Stimulated activated effector memory CD8-positive, alpha-beta T cell treated with anti-CD3 and anti-CD28 coated beads, Interleukin-12 subunit alpha, Interleukin-12 subunit beta, amount 100 ng/mL, for 72 hours (primary cell): ENCODE data around the gene IL7R.

ENCODE experiments used
- ATAC-seq: fragments of 150-1000 bp; cut with Tn5 transposase; 2 replicates; pipeline ENCODE4 v1.10.0; 2021
- DNase-seq, 2 donors: peaks; one replicate each; pipeline ENCODE4 v3.0.0; 2021 to 2022; ENCODE audit warnings: low spot score in 2 of 2
- H3K27ac Mint-ChIP-seq: one replicate; pipeline ENCODE4 v1.8.0; 2022; ENCODE audit warnings: mild to moderate bottlenecking, mixed read lengths
- H3K36me3 Mint-ChIP-seq: one replicate; pipeline ENCODE4 v1.8.0; 2022; ENCODE audit warnings: mild to moderate bottlenecking, mixed read lengths
- H3K4me1 Mint-ChIP-seq: one replicate; pipeline ENCODE4 v1.8.0; 2022; ENCODE audit warnings: mixed read lengths
- H3K4me3 Mint-ChIP-seq: one replicate; pipeline ENCODE4 v1.8.0; 2022; ENCODE audit warnings: mild to moderate bottlenecking, mixed read lengths
- H3K9me3 Mint-ChIP-seq: one replicate; pipeline ENCODE4 v1.8.0; 2022; ENCODE audit warnings: mixed read lengths

Gene IL7R

GRCh38 chr5:35856765-35857351, at the start of gene IL7R:
Gene IL7R (plus strand): TSS chr5:35856891. CDS start chr5:35856978, 87 bp downstream.
- Mint-ChIP-seq H3K36me3 (peaks cover 76% of the 10 kb centered on the region), H3K4me3 (peak within 1 kb of the TSS; percentile 68), H3K27ac (peak within 1 kb of the TSS; percentile 92), H3K4me1 (peaks cover 75% of the 10 kb centered on the region), H3K9me3 (no peaks in the 10 kb centered on the region)
- peak; percentile 82 for ATAC-seq
- peak in 1 of 2 donors; percentile 49 for DNase-seq

GRCh38 chr5:35810601-35811000, 46.1 kb upstream of the IL7R start:
- ATAC-seq: peak; percentile 14
- H3K4me3 Mint-ChIP-seq: peak overlapping the region; percentile 23
- no peaks in the 10 kb centered on the region for H3K36me3 Mint-ChIP-seq
- peaks cover 36% of the 10 kb centered on the region for H3K4me1 Mint-ChIP-seq
- H3K9me3 Mint-ChIP-seq: no peaks in the 10 kb centered on the region
- DNase-seq: peak in 1 of 2 donors; percentile 57
- H3K27ac Mint-ChIP-seq: peak overlapping the region; percentile 92

GRCh38 chr5:35811108-35811741, 45.5 kb upstream of the IL7R start:
- DNase-seq: peak in 1 of 2 donors; percentile 70
- Mint-ChIP-seq H3K4me1 (peaks cover 36% of the 10 kb centered on the region), H3K9me3 (no peaks in the 10 kb centered on the region), H3K27ac (peak overlapping the region; percentile 92), H3K4me3 (peak overlapping the region; percentile 47), H3K36me3 (no peaks in the 10 kb centered on the region)
- ATAC-seq: peak; percentile 85

GRCh38 chr5:35813521-35813920, 43.2 kb upstream of the IL7R start:
- no peak overlapping the region for H3K27ac Mint-ChIP-seq
- H3K9me3 Mint-ChIP-seq: no peaks in the 10 kb centered on the region
- DNase-seq (no peak), ATAC-seq (no peak)
- peaks cover 29% of the 10 kb centered on the region for H3K4me1 Mint-ChIP-seq
- H3K4me3 Mint-ChIP-seq: no peak overlapping the region
- no peaks in the 10 kb centered on the region for H3K36me3 Mint-ChIP-seq

- peaks cover 32% of the 10 kb centered on the region for H3K4me1 Mint-ChIP-seq
- H3K36me3 Mint-ChIP-seq: no peaks in the 10 kb centered on the region
- H3K9me3 Mint-ChIP-seq: peaks cover 2% of the 10 kb centered on the region
- no peak overlapping the region for H3K27ac Mint-ChIP-seq
- peak; percentile 53 for ATAC-seq
- H3K4me3 Mint-ChIP-seq: no peak overlapping the region
- DNase-seq: peak in 1 of 2 donors; percentile 38
These were observed 41.4 kb upstream of the IL7R start for GRCh38 chr5:35815089-35815936.

- H3K4me1 Mint-ChIP-seq: peaks cover 30% of the 10 kb centered on the region
These were observed 39.7 kb upstream of the IL7R start for GRCh38 chr5:35816881-35817521.

GRCh38 chr5:35819026-35819425, 37.7 kb upstream of the IL7R start:
- peaks cover 50% of the 10 kb centered on the region for H3K4me1 Mint-ChIP-seq

More at GRCh38 chr5:35816881-35817521, 39.7 kb upstream of the IL7R start:
- ATAC-seq: peak; percentile 69
- Mint-ChIP-seq H3K27ac (no peak overlapping the region), H3K9me3 (peaks cover 6% of the 10 kb centered on the region), H3K36me3 (no peaks in the 10 kb centered on the region), H3K4me3 (no peak overlapping the region)
- no peak for DNase-seq

GRCh38 chr5:35819668-35820067, 37.0 kb upstream of the IL7R start:
- ATAC-seq (no peak), DNase-seq (no peak)
- peak overlapping the region; percentile 2 for H3K4me3 Mint-ChIP-seq
- peaks cover 55% of the 10 kb centered on the region for H3K4me1 Mint-ChIP-seq
- no peaks in the 10 kb centered on the region for H3K36me3 Mint-ChIP-seq
- H3K9me3 Mint-ChIP-seq: peaks cover 6% of the 10 kb centered on the region
- peak overlapping the region; percentile 29 for H3K27ac Mint-ChIP-seq

More at GRCh38 chr5:35819026-35819425, 37.7 kb upstream of the IL7R start:
- H3K36me3 Mint-ChIP-seq: no peaks in the 10 kb centered on the region
- no peak for ATAC-seq
- H3K9me3 Mint-ChIP-seq: peaks cover 6% of the 10 kb centered on the region
- DNase-seq: no peak
- peak overlapping the region; percentile 29 for H3K27ac Mint-ChIP-seq
- peak overlapping the region; percentile 2 for H3K4me3 Mint-ChIP-seq

- Mint-ChIP-seq H3K9me3 (peaks cover 6% of the 10 kb centered on the region), H3K36me3 (no peaks in the 10 kb centered on the region), H3K27ac (peak overlapping the region; percentile 29), H3K4me3 (no peak overlapping the region), H3K4me1 (peaks cover 63% of the 10 kb centered on the region)
- DNase-seq (no peak), ATAC-seq (no peak)
These were observed 36.0 kb upstream of the IL7R start for GRCh38 chr5:35820735-35821134.

GRCh38 chr5:35821513-35821912, 35.2 kb upstream of the IL7R start:
- Mint-ChIP-seq H3K4me1 (peaks cover 70% of the 10 kb centered on the region), H3K36me3 (no peaks in the 10 kb centered on the region), H3K4me3 (no peak overlapping the region), H3K27ac (peak overlapping the region; percentile 78), H3K9me3 (peaks cover 6% of the 10 kb centered on the region)
- ATAC-seq: peak; percentile 71
- DNase-seq: no peak

GRCh38 chr5:35822511-35822910, 34.2 kb upstream of the IL7R start:
- Mint-ChIP-seq H3K27ac (peak overlapping the region; percentile 78), H3K4me3 (peak overlapping the region; percentile 43), H3K4me1 (peaks cover 80% of the 10 kb centered on the region), H3K9me3 (peaks cover 6% of the 10 kb centered on the region), H3K36me3 (no peaks in the 10 kb centered on the region)
- peak in 1 of 2 donors; percentile 55 for DNase-seq
- ATAC-seq: no peak

- peak; percentile 58 for ATAC-seq
These were observed 33.2 kb upstream of the IL7R start for GRCh38 chr5:35823347-35824098.

GRCh38 chr5:35826056-35826455, 30.6 kb upstream of the IL7R start:
- peak overlapping the region; percentile 80 for H3K27ac Mint-ChIP-seq
- peak; percentile 24 for ATAC-seq

More at GRCh38 chr5:35823347-35824098, 33.2 kb upstream of the IL7R start:
- Mint-ChIP-seq H3K4me1 (peaks cover 88% of the 10 kb centered on the region), H3K36me3 (no peaks in the 10 kb centered on the region), H3K9me3 (peaks cover 6% of the 10 kb centered on the region), H3K27ac (peak overlapping the region; percentile 78), H3K4me3 (peak overlapping the region; percentile 43)
- DNase-seq: peak in 1 of 2 donors; percentile 52

GRCh38 chr5:35826554-35826953, 30.1 kb upstream of the IL7R start:
- Mint-ChIP-seq H3K27ac (peak overlapping the region; percentile 80), H3K4me3 (peak overlapping the region; percentile 54)
- ATAC-seq: peak; percentile 57

More at GRCh38 chr5:35826056-35826455, 30.6 kb upstream of the IL7R start:
- peak in 1 of 2 donors; percentile 47 for DNase-seq
- H3K4me3 Mint-ChIP-seq: peak overlapping the region; percentile 54
- H3K4me1 Mint-ChIP-seq: peaks cover 79% of the 10 kb centered on the region
- peaks cover under 1% of the 10 kb centered on the region for H3K9me3 Mint-ChIP-seq
- H3K36me3 Mint-ChIP-seq: no peaks in the 10 kb centered on the region

More at GRCh38 chr5:35826554-35826953, 30.1 kb upstream of the IL7R start:
- peak in 1 of 2 donors; percentile 55 for DNase-seq
- no peaks in the 10 kb centered on the region for H3K36me3 Mint-ChIP-seq
- H3K9me3 Mint-ChIP-seq: no peaks in the 10 kb centered on the region
- H3K4me1 Mint-ChIP-seq: peaks cover 81% of the 10 kb centered on the region
